NCI-H2227 (cell line): Measurements from ENCODE around the gene HCRTR2.
A peak's percentile ranks its signal among the peaks of the same experiment; 100 is the strongest.
"Not testable (repeated sequence)": the region's sequence is repeated elsewhere in the genome, so short reads cannot be mapped to it uniquely, and the experiment has no call there.

Source experiments
- DNase-seq: peaks from one replicate; lab custom pipeline; 2025; ENCODE audit not compliant: unreplicated experiment; lab: John Stamatoyannopoulos, UW

HCRTR2 gene

DNA sequence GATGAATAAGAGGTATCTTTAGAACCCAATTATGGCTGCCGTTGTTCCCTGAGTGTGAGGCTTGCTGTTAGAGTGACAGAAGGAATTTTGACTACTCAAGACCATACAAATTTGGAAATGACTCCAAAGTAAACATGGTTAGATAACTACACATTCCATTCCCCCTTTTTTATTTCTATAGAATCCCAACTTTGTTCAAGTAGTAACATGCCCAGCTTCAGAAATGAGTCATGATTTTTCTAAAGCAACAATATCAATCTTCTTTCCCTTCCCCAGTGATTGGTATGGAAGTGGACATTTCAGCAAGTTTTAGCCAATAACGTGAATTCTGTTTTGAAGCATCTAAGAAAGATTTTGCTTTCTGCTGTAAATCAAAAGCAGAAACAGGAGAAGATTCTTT is 37.8 kb downstream of the HCRTR2 start:
- DNase-seq, result no peak

DNA sequence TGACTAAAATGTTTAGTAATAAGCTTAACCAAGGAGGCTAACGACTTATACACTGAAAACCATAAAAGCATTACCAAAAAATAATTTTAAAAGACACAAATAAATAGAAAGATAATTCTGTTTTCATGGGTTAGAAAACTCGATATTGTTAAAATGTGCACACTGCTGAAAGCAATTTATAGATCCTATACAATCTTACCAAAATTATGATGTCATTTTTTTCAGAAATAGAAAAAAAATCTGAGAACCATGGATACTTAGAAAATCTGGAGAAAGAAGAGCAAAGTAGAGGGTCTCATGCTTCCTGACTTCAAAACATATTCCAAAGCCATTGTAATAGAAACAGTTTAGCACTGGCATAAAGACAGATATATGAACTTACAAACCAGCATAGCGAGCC is 46.6 kb downstream of the HCRTR2 start:
- DNase-seq, result no peak

DNA sequence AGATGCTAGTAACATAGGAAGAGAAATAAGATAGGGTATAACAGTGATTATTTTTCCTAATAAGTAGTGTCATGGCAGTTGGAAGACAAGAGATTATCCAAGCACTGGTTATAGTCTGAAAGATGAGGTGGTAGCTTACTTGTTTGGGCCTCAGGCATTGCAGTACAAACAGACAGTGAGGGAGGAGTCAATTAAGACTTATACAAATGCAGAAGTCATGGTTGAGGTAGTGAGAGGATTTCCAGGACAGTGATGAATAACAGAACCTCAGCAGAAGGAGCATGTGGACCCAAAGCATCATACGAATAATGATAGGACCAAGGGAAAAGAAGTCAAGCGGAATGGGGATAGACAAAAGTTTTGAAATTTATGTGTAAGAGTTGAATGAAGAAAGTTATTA is 53.5 kb downstream of the HCRTR2 start:
- DNase-seq, result no peak

DNA sequence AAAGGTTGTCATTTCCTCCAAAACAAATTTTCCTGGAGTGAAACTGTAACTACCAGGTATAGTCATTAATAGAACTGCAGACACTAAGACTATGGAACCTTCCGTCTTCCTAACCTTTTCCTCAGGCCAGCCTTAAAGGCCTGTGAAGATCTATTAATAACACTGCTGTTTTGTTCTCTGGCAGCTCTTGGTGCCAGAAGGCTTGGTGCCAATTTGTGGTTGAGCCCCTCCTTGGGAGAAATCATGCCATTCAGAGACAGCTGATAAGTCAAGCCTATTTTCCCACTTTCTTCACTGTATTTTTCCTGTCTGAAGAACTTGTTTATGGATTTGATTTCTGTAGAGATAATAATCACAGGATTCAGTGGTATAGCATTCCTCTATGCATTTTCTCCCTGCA is 64.8 kb downstream of the HCRTR2 start:
- DNase-seq, result no peak

DNA sequence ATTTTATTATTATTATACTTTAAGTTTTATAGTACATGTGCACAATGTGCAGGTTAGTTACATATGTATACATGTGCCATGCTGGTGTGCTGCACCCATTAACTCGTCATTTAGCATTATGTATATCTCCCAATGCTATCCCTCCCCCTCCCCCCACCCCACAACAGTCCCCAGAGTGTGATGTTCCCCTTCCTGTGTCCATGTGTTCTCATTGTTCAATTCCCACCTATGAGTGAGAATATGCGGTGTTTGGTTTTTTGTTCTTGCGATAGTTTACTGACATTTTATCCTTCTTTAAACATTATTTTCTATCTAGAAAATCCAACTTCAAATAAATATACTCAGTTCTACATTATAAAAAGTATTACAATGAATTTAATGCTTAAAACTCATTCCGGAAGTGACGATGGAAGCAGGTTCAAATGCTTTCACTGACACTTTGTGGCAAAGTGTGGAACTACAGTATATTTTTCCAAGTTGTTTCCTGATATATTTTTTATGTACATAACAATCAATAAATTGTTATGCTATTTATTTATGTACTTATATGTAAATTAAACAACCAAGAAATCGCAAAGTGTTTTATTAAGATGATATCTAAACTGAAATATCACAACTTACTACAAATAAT is 66.8 kb downstream of the HCRTR2 start:
- DNase-seq, result not testable (repeated sequence)

DNA sequence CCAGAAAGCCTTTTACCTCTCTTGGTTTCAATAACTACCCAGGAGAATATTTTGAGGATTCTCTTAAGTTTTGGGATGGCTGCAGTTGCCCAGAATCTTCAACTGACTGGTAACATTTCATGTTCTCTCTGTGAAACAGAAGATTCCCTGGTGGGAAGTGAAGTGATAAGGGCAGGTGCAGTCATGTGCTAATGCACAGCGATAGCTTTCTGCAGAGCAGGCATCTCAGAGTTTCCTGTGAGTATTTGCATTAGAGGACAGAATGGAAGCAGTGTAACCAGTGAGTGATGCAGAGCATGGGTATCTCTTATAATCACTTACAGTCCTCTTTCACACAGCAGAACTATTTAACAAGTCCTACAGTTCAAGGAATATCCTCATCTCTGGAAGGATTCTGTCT is 76.1 kb downstream of the HCRTR2 start:
- no peak for DNase-seq

DNA sequence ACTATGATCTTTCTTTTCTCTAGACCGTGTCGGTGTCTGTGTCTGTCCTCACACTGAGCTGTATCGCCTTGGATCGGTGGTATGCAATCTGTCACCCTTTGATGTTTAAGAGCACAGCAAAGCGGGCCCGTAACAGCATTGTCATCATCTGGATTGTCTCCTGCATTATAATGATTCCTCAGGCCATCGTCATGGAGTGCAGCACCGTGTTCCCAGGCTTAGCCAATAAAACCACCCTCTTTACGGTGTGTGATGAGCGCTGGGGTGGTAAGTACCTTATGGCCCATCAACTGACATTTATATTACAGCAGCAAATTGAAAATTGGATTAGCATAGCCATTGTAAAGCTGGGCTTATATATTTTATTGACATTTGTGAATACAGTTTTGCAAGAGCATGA is 80.8 kb downstream of the HCRTR2 start:
- DNase-seq, result no peak

DNA sequence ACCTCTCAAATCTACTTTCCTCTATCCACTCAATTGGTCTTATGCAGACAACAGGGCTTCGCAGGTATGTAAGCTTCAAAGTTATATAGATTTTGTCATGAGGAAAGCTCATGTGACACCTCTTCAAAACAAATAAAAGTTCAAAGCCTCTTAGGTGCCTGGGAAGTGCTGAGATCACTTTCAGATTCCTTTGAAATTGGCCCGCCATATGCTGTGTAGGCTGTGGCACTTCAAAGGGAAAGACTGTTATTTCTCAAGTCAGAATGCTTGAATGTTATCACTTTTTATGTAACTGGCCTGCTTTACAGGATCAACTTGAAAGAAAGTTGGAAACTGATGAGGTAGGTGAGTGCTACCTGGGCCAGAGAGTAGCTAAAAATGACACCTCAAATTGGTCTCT is 85.9 kb downstream of the HCRTR2 start:
- DNase-seq, result no peak

DNA sequence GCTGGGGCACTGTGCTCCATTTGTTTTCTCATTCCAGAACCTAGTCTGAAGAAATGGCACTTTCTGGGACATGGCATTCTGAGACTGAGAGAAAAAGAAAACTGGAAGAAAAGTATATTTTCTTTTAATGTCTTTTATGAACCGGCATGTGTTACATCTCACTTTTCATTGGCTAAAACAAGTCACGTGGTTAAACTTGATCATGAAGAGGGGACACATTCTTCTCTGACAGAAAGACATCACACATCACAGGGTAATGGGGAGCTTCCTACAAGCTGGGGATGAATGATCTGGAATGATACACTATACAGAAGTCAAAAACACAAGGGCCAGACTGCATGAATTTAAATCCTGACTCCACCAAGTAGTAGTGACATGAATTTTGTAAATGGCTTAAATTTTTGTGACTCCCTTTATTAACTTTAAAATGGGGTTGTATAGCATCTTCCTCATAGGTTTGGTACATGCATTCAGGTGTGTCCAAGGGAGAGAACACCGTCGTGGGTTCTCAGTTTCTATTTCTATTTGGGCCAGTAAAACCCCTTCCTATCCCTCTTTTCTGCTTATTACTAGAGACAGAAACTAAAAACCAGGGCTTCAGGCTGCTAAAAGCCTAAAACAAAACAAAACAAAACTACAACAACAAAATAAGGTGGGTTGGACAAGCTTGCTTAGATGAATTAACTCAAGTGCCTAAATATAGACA is 91.2 kb downstream of the HCRTR2 start:
- DNase-seq, result no peak

DNA sequence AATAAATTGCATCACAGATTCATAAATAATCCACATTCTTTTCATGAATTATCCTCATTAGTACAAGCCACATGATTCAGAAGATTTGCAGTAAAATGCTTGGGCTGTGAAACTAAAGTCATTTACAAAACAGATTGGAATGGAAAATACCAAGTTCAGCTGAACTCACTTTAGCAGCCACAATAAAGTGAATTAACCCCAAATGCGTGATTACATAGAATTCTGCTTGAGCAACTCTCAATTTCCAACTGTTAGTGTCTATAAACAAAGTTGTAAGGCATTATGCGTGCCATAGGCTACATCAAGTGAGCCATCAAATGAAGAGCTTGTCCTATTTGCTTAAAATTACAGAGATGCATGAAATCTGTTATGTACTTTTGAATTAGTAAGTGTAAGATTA is 92.6 kb downstream of the HCRTR2 start:
- no peak for DNase-seq

DNA sequence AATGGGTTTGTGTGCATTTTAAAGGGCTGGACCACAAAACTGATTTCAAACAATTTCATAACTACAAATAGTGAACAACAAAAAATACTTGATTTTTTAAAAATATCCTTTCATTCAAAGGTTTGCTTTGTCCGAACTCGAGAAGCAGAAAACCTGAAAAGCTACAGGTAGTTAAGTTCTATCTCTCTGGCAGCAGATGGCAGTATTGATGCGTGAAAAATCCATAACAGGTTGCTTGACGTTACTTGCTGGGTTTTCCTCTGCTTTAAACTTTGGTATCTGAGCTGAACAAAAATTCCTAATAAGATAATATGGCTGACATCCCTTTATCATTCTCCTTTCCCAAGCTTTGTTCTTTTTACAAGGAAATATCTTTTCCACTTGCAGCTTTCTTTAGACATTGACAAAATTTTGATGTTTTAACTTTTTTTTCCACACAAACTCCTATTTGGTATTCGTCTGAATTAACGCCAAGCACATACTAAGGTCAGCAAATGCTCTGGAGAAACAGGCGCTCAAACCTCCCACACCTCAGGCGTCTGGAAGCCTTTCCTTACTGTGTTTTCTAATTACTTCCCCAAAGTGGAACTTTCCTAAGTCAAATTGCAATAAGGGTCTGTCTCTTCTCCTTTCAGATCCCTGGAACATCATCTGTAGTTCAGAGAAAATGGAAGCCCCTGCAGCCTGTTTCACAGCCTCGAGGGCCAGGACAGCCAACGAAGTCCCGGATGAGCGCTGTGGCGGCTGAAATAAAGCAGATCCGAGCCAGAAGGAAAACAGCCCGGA is 102.6 kb downstream of the HCRTR2 start:
- peak; percentile 54 for DNase-seq

DNA sequence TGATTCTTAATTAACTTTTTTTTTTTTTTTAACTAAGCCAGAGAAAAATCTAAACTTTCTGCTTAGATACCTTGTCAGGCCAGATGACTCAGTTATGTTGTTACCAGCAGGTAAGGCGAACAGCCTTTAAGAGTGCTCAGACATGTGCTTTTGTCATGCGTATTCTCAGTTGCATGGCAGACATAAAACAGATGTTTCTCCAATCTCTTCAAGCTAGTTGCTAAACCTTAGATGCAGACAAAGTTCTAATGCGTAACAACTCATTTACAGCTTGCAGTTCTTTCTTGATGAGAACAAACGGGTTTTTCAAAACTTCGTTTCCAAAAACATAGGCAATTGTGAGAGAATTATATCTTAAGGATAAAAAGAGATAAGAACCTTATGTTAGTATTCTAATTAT is 103.3 kb downstream of the HCRTR2 start:
- DNase-seq, result no peak

DNA sequence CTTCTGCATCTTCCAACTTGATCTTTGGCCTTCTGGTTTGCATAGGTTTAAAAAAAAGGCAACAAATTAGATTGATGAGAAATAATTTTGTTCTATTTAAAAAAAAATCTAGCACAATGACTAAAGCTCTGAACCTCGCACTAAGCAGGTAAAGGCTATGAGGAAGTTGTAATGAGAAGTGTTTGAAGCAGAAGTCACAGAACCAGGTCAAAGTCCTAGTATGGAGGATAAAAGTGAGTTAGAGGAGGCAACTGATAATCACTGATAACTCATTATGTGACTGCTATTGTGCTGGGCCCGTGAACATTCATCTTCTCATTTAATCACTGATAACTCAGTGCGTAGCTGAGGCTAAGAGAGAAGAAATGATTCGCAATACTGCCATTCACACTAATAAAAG is 106.9 kb downstream of the HCRTR2 start:
- DNase-seq, result no peak

DNA sequence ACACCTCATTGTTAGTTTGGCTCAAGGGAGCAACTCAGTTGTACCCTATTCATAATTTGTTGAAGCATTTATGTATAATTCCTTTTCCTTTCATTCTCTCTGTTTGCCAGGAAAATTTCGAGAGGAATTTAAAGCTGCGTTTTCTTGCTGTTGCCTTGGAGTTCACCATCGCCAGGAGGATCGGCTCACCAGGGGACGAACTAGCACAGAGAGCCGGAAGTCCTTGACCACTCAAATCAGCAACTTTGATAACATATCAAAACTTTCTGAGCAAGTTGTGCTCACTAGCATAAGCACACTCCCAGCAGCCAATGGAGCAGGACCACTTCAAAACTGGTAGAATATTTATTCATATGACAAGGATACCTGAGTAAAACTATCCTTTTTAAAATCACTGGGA is 107.8 kb downstream of the HCRTR2 start:
- DNase-seq, result no peak

DNA sequence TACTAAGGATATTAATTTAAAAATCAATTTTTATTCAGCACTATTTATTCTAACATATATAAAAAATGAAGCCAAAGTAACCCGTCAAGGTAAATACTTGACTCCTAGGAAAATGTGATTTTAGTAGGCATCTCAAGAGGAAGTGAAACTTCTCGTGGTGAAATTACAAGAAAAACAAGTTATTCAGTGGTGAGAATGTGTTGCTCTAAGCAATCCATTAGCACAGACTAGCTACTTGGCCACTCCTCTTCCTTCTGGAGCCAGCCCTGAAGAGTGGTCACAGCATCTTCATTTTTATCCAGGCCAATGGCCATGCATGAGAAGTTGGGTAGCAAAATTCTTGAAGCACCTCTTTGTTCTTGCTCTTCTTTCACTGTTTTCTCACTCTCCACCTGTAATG is 112.5 kb downstream of the HCRTR2 start:
- DNase-seq, result no peak

DNA sequence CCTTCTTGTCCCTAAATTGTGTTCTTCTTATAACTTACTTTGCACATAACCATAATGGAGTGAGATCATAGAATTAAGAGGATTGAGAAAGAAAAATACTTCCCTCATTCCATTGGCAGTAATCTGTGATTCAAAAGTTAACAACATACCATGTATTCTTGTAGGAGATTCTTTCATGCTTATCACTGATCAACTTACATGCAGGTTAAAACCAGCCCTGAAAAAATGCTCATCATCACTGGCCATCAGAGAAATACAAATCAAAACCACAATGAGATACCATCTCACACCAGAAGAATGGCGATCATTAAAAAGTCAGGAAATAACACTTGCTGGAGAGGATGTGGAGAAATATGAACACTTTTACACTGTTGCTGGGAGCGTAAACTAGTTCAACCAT is 116.4 kb downstream of the HCRTR2 start:
- DNase-seq, result no peak

DNA sequence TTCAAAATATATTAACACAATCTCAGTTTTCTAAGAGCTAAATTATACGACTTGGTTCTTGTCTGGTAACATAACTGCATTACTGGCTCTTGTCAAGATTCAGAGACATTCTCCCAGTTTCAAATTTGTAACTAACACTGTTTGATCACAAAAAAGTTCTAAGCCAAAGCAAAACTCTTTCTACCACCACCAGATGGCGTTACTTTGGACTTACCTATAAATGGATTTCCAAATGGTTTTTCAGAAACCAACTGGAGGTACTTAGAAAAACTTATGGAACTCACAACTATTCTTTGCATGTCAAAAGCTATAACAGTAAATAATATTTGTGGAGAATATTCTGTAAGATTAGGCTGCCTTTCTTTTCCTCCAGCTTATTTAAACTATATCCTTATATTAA is 118.8 kb downstream of the HCRTR2 start:
- DNase-seq, result no peak

DNA sequence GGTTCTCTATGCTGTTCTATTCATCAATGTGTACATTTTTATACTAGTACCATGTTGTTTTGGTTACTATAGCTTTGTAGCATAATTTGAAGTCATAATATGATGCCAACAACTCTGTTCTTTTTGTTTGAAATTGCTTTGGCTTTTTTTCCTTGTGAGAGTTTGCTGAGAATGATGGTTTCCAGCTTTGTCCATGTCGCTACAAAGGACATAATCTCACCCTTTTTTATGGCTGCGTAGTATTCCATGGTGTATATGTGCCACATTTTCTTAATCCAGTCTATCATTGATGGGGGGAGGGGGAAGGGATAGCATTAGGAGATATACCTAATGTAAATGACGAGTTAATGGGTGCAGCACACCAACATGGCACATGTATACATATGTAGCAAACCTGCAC is 122.9 kb downstream of the HCRTR2 start:
- DNase-seq, result not testable (repeated sequence)

DNA sequence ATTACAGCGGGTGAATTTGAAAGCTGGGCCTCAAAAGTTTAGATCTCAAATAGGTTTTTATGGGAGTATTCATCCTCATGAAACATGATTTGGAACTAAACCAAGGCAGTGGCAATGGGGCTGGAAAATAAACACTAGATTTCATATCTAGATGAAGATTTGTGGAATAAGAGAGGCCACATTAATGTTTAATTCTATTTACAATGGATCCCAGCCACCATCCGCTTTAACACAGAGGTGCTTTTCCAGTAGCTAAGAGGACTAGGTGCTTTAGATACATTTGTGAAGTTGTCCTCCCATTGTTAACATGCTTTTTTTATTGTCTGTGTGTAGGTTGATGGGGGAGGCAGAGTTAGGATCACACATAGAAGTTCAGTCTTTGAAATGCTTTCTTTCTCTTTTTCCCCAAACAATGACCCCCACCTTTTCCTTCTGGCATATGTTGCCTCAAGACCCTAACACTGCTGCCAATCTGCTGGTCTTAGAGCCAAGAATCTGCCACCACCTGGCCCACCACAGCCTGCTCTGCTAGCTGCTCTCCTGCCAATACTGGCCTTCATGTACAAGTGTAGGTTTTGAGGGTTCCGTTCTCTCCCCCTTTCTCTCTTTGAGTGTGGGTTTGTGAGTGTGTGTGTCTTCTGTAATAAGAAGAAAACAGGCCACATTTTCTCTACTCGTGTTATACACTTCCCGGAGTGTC is 125.1 kb downstream of the HCRTR2 start:
- DNase-seq, result no peak

DNA sequence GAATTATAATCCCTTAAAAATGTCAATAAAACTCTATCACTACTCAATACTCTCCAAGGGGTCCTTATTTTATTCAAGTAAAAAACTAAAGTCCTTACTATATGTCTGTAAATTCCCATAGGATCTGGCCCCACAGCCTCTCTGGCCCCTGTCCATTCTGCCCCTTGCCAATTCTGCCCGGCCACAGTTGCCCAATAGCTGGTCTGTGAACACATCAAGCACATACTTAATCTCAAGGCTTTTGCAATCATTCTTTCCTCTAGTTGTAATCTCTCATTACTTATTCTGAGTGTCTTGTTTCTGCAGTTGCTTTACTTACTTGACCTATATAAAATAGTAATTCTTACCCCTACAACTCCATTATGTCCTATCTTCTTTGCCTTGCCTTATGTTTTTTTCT is 130.4 kb downstream of the HCRTR2 start:
- DNase-seq, result no peak

DNA sequence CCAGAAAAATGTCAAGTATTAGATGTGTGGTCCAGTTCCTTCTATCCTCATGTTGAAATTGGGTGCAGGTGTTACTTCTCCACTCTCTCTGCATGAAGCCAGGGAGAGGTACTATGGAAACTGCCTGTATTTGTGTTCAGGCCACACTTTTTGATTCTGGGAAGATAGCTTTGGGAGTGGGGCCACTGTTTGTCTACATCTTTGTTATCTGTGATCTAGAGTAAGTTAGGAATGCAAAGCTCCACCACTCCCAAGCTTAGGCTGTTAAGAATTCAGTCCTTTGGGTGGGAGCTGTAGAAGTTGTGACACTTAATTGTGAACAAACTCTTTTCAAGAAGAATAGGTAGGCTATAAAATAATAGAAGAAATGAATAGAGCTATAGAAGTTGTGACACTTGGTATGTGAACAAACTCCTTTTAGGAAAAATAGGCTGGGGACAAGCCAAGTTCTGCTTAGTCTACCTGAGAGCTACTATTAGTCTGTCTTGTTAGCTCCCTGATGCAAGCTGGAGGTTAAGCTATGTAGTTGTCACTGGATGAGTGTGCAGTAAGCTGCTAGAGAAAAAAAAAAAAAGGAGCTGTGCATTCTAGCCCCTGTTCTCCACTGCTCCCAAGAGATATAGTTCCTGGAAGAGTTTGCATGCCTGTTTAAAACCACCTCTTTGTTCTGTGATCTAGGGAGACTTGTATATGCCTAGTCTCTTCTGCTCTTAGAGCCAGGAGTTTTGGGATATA is 145.8 kb downstream of the HCRTR2 start:
- DNase-seq, result no peak
